Body of pancreas (tissue), 4 donors: Measurements from ENCODE around the gene RPL5. TPM values are rescaled to one million over a fixed set of nuclear protein-coding genes. Genes with fewer than 3 reads are reported as not detected.

Source experiments
- ATAC-seq: fragments of 150-250 bp; one replicate; pipeline ENCODE4 v1.9.1; 2016
- DNase-seq, 4 donors: peaks; one replicate each; pipeline ENCODE4 v3.0.0-alpha.2; 2019
- H3K27ac ChIP-seq, 4 donors: fragments of 200-600 bp; sonication (generic); 1 replicate in 3 of 4; 2 replicates in 1 of 4; pipeline versions ENCODE4 v1.5.1 to v1.6.1; 2016 to 2019; ENCODE audit warnings: mild to moderate bottlenecking in 1 of 4, mixed read lengths in 1 of 4, moderate library complexity in 1 of 4
- H3K27me3 ChIP-seq, 2 donors: fragments of 200-600 bp; sonication (generic); one replicate each; pipeline ENCODE4 v1.6.0; 2016; ENCODE audit warnings: mild to moderate bottlenecking in 1 of 2
- H3K36me3 ChIP-seq, 2 donors: fragments of 200-600 bp; sonication (generic); replicated peaks in 1 of 2; 2 replicates each; pipeline ENCODE4 v1.5.1; 2016; ENCODE audit warnings: low read depth in 2 of 2; ENCODE audit not compliant: insufficient read depth in 1 of 2
- H3K4me1 ChIP-seq: fragments of 200-600 bp; sonication (generic); one replicate; pipeline ENCODE4 v1.6.0; 2016
- H3K4me3 ChIP-seq, 2 donors: fragments of 200-600 bp; sonication (generic); 1 replicate in 1 of 2; 2 replicates in 1 of 2; pipeline ENCODE4 v1.5.1; 2016 to 2019
- H3K9me3 ChIP-seq, 3 donors: fragments of 200-600 bp; sonication (generic); 1 replicate in 2 of 3; 2 replicates in 1 of 3; pipeline ENCODE4 v1.5.1; 2016
- CTCF ChIP-seq, 7 experiments: fragments of 450-650 bp in 4 of 7; fragments of 200-600 bp in 3 of 7; sonication (generic) in 3 of 7; IDR thresholded peaks; one replicate each; pipeline ENCODE4 v1.5.1; 2016 to 2019; ENCODE audit warnings: antibody characterized with exemption in 7 of 7
- POLR2A ChIP-seq, 3 donors: fragments of 450-650 bp; IDR thresholded peaks; one replicate each; pipeline ENCODE4 v1.6.1; 2016; ENCODE audit warnings: antibody characterized with exemption in 3 of 3, mild to moderate bottlenecking in 2 of 3
- WGBS, 2 donors: methylation state at CpG; one replicate each; pipeline ENCODE4 v1.1.5; 2017; 5-methylcytosine and 5-hydroxymethylcytosine counted together
- intact Hi-C: fragments of 100-400 bp; cut with DNase I; formaldehyde crosslinking; loops from one replicate; pipeline ENCODE4 v1.15.1; 2023
- total RNA-seq, 2 donors: library from RNA; depleted of rRNA; stranded (reverse); fragments of >200 nt; gene quantifications; one replicate each; pipeline ENCODE4 v1.1.0, GENCODE V29; 2016

Gene RPL5
- total RNA-seq, 2 donors from 2014 or later = 979 to 1,023 TPM

DNA sequence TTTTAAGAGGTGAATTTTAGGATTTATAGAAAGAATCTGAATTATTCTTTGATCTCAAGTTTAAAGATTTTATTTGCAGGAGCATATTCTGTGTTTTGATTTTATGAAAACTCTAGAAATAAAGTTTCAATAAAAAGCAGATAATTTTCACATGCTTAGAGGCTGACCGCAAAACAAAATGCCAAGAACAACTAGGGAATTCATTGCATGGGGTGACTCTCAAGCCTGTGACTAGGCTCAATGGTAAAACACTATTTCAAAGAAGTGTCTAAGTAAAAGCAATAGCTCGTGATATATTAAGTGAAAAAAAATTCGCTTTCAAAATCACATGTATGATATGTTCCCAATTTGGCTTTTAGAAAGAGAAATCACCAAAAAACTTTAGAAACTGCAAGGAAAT is 49.6 kb downstream of the RPL5 start:
- TF ChIP-seq POLR2A (IDR thresholded peaks at IDR 0.05) (no peak), CTCF (IDR thresholded peaks at IDR 0.05) (no peak)
- 88 to 94% methylated on average over 3 of the region's 3 CpGs for WGBS, 2 donors
- intact Hi-C loops = no loop called here
- Histone ChIP-seq H3K9me3 (no peaks in the 10 kb centered on the region), H3K27ac (no peak overlapping the region), H3K27me3 (no peaks in the 10 kb centered on the region), H3K36me3 (no peaks in the 10 kb centered on the region), H3K4me1 (peaks cover 13% of the 10 kb centered on the region), H3K4me3 (no peak overlapping the region)
- no peak for DNase-seq
- ATAC-seq = no peak

- no peak for TF ChIP-seq CTCF (IDR thresholded peaks at IDR 0.05)
- no peak for TF ChIP-seq POLR2A (IDR thresholded peaks at IDR 0.05)
- H3K9me3 ChIP-seq = no peaks in the 10 kb centered on the region
- H3K36me3 ChIP-seq = no peaks in the 10 kb centered on the region
- peaks cover 17% of the 10 kb centered on the region for H3K4me1 ChIP-seq
- WGBS, 2 donors = 77 to 79% methylated on average over 1 of the region's 1 CpG
- intact Hi-C loops = no loop called here
- H3K27me3 ChIP-seq = no peaks in the 10 kb centered on the region
- peak in 1 of 4 donors; percentile 11 for DNase-seq
- ATAC-seq = no peak
- no peak overlapping the region for H3K27ac ChIP-seq
- no peak overlapping the region for H3K4me3 ChIP-seq
Observed at GRCh38 chr1:92882819-92883218, 51.0 kb downstream of the RPL5 start.

GRCh38 chr1:92883297-92883696 is 51.5 kb downstream of the RPL5 start:
- no peaks in the 10 kb centered on the region for H3K36me3 ChIP-seq
- no peaks in the 10 kb centered on the region for H3K27me3 ChIP-seq
- no peak overlapping the region for H3K27ac ChIP-seq
- no peak for ATAC-seq
- H3K4me3 ChIP-seq = no peak overlapping the region
- DNase-seq = no peak
- H3K9me3 ChIP-seq = no peaks in the 10 kb centered on the region
- TF ChIP-seq CTCF (IDR thresholded peaks at IDR 0.05) (no peak), POLR2A (IDR thresholded peaks at IDR 0.05) (no peak)
- intact Hi-C loops = no loop called here
- H3K4me1 ChIP-seq = peaks cover 14% of the 10 kb centered on the region

DNA sequence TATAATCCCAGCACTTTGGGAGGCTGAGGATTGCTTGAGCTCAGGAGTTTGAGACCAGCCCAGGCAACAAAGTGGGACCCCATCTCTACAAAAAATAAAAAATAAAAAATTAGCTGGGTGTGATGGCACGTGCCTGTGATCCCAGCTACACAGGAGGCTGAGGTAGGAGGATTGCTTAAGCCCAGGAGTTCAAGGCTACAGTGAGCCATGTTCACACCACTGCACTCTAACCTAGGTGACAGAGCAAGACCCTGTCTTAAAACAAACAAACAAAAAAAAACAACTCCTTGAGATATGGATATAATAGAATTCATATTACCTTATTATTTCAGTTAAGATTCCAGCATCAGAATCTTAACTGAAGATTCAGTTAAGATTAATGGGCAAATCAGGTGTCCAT is 52.4 kb downstream of the RPL5 start:
- Histone ChIP-seq H3K27ac (no peak overlapping the region), H3K27me3 (no peaks in the 10 kb centered on the region), H3K4me1 (peaks cover 14% of the 10 kb centered on the region), H3K4me3 (no peak overlapping the region), H3K9me3 (no peaks in the 10 kb centered on the region), H3K36me3 (no peaks in the 10 kb centered on the region)
- intact Hi-C loops = no loop called here
- WGBS, 2 donors = 80 to 92% methylated on average over 1 of the region's 1 CpG
- DNase-seq (no peak), ATAC-seq (no peak)
- TF ChIP-seq POLR2A (IDR thresholded peaks at IDR 0.05) (no peak), CTCF (IDR thresholded peaks at IDR 0.05) (no peak)

GRCh38 chr1:92886886-92887419 is 55.1 kb downstream of the RPL5 start:
- H3K27me3 ChIP-seq = no peaks in the 10 kb centered on the region
- H3K9me3 ChIP-seq = no peaks in the 10 kb centered on the region
- H3K4me3 ChIP-seq = no peak overlapping the region
- peak overlapping the region; percentile 34 to 66 (median 54) for H3K27ac ChIP-seq
- H3K4me1 ChIP-seq = peaks cover 14% of the 10 kb centered on the region
- intact Hi-C loops = no loop called here
- 23 to 48% methylated on average over 2 of the region's 2 CpGs for WGBS, 2 donors
- peak; percentile 61 to 76 (median 70) for DNase-seq
- TF ChIP-seq POLR2A (IDR thresholded peaks at IDR 0.05) (no peak), CTCF (IDR thresholded peaks at IDR 0.05) (no peak)
- ATAC-seq = peak; percentile 99
- no peaks in the 10 kb centered on the region for H3K36me3 ChIP-seq
